Esophagus mucosa (tissue), 1 donor: ENCODE data around the gene CCN2. TPM values are rescaled to one million over a fixed set of nuclear protein-coding genes. Genes with fewer than 3 reads are reported as not detected.

Experiments
- ATAC-seq: fragments of 200-7000 bp; cut with Tn5 transposase; one replicate; pipeline ENCODE4 v1.9.1; 2020
- total RNA-seq: library from RNA; stranded (reverse); gene quantifications from one replicate; pipeline ENCODE4 v1.2.4, GENCODE V29; 2023
- donor health status: DM: yes; HTN: yes; CAD: no.

CCN2 gene
- total RNA-seq, 1 donor from 2014 or later = 1.8 TPM

DNA sequence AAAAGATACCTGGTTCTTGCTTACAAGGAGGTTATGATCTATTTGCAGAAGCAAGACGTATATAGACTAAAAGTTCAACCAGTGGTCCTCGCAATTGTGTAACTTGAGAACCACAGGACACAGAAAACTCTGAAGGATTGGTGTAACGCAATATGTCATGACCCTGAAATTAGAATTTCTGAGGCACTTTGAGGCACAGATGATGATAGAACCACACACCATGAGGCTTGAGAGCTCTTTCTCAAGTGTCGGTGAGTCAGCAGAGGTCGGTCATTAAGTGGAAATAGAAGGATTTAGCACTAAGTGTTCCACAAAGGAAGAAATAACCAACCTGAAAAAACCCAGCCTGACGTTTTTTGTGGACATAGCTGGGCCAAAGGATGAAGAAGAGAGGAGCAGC, 15.3 kb upstream of the CCN2 start:
- ATAC-seq = no peak

GRCh38 chr6:131963063-131963462, 11.9 kb upstream of the CCN2 start:
- ATAC-seq = no peak

DNA sequence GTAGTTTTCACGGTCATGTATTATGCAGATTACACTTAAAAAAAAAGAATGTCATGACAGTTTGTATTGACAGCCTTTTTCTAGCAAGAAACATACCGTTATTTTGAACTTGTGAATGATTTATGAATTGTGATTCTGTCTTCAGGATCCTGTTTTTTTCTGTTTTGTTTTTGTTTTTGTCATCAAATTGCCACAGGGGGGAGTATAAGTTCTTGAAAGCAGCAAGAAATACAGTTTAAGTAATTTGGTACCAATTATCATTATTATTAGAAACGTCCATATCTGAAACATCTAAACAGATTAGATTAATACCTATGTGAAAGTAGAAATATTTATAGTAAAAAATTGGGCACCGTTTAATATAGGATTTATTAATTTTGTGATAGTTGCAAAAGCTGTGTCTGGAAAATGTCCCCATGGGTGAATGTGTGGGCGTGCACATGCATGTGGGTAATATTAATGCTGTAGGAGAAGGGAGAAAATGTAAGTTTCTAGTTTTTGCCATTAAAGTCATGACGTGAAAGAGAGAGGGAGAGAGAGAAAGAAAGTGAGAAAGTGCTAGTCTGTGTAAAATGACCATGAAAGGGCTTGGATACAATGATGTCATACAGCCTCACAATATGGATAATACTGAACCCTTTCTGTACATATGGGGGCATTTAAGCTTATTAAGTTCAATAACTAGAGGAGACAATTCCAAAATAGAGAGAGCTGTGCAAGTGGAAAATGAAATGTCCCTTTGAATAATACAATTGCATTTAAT, 9.4 kb upstream of the CCN2 start:
- ATAC-seq = no peak

DNA sequence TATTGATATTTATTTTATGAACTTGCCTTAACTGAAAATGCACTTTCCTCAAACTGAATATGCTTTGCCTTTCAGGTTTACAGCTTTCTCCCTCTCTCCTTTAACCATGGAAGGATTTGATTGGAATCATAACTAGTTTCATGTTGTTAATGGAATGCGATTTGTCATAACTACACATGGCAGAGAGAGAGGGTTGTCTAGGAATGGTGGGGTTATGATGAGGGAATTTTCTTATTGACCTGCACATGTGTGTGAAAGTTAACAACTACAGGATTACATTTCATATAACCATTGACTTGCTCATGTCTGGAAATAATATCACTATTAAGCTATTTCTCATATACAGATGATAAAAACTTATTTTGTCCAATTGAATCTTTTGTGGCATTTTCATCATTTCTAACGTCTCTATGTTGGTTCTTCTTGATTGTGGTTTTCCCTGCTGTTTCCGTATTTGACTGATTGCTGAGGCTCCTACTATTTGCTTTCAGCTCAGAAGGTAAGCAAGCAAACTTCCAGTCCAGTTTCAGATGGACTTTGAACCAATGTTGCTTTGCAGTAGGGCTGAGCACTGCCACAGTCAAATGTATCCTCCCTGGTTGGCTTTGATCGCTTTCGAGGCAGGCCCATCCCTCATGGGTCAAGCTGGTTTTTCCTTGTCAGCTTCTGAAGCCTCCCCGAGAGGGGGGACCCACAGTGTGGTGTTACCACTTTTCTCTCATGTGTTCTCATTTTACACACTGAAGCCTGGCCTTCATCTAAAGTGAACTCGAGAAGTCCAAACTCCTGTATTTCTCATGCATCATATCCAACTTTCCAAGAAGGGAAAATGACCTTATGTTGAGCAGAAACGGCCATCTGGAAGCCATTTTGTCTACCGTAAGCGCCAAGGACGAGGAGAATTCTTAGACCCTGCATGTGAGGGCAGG, 7.6 kb upstream of the CCN2 start:
- ATAC-seq = no peak

GRCh38 chr6:131958095-131958494, 6.9 kb upstream of the CCN2 start:
- no peak for ATAC-seq

GRCh38 chr6:131955876-131956275, 4.7 kb upstream of the CCN2 start:
- ATAC-seq = no peak

DNA sequence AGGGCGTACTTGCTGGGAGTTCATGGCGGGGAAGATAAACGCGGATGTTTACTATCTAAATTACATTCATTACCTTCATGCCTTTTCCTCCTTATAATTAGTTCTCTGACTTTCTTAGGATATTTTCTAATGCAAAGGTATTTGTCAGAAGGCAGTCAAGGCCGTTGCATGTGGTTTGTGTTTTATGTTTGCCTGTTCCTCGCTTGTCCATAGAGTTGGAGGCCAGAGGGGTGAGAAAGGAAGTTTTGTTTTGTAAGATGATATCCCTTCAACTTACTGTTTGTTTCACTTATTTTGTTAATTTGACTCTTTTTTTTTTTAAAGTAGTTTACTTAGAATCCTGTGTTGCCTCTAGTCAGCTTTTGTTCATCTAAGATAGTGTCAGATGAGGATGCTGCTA, 4.0 kb upstream of the CCN2 start:
- ATAC-seq = no peak

GRCh38 chr6:131954775-131955107, 3.6 kb upstream of the CCN2 start:
- ATAC-seq = peak; percentile 84

DNA sequence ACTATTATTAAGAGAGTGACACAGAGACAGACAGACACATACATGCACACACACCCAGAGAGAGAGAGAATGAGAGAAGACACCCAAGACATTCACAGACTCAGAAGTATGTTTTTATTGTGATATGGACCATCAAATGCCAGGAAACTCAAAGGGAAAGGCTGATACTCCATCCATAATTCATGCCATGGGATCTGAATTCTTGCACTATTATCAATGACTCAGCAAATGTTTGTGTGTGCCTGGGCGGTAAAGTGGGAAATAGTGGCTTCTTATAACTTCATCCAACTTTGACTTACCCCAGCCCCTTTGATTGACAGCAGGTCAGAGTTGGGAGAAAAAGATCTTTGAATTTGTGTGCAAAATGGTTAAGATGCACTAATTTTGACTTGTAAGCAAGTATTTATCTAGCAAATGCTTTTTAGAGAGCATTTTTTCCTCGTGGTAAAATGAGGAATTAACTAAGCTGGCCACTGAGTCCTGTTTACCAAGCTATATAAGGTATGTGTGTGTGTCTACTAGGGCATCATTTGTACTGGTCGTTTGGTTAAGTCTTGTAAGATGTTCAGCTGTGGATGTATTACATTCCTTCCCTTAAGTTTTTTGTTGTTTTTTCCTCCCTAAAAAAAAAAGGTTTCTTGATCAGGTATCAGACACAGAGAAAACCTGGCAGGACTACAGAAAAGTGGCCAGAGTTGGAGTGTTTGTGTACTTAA, 3.0 kb upstream of the CCN2 start:
- ATAC-seq = no peak

GRCh38 chr6:131952886-131953509, 1.8 kb upstream of the CCN2 start:
- ATAC-seq = no peak

DNA sequence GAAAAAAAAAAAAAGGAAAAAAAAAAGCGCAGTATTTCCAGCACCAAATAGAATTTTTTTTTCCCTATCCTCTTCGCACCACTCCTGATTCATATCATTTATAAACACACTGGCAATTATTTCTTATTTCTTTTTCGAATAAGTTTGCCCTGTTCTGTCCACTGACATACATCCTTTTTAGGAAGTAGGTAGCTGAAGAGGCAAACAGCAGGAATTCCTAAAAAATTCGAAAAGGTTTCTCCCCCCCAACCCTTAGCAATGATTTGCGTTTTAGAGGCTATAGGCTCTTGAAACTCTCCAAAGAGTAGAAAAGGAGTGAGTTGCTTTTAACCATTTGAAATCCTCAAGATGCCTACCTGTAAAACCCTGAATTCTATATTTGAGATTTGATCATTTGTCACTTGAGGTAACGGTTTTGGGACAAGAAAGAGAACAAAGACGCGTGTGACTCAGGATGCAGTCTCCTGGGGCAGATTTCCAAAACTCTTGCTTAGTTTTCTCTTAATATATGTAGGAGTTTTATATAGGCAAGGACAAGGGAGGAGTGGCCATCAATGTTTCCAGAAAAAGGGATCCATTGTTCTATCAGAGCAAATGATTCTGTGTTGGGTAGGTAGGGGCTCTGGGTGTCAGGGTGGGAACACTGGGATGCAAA, 531 bp upstream of the CCN2 start:
- no peak for ATAC-seq

GRCh38 chr6:131949909-131950766, 1.0 kb downstream of the CCN2 start:
- ATAC-seq = peak; percentile 62

- ATAC-seq = no peak
These were observed 1.6 kb downstream of the CCN2 start for GRCh38 chr6:131949620-131949908.

GRCh38 chr6:131948692-131949619, 2.2 kb downstream of the CCN2 start:
- no peak for ATAC-seq

DNA sequence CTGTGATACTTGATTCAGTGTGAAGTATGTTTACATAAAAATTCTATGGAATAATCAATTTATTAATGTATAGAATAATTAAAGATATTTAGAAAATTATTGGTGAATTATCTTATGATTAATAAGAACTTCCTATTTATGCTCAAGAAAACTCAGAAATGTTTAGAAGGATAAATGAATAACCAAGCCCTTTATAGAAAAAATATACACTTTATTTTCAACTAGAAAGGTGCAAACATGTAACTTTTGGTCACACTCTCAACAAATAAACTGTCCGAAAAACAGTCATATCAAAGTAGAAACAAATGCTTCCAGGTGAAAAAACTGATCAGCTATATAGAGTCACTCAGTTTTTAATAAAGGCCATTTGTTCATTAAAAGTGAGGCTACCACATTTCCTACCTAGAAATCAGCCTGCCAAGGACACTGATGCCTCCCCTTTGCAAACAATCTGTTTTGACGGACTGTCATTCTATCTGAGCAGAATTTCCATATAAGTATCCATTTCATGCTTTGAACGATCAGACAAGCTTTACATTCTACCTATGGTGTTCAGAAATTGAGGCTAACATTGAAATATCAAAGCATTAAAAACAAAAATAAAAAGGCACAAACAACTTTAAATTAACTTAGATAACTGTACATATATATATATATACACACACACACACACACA, 3.0 kb downstream of the CCN2 start:
- no peak for ATAC-seq

DNA sequence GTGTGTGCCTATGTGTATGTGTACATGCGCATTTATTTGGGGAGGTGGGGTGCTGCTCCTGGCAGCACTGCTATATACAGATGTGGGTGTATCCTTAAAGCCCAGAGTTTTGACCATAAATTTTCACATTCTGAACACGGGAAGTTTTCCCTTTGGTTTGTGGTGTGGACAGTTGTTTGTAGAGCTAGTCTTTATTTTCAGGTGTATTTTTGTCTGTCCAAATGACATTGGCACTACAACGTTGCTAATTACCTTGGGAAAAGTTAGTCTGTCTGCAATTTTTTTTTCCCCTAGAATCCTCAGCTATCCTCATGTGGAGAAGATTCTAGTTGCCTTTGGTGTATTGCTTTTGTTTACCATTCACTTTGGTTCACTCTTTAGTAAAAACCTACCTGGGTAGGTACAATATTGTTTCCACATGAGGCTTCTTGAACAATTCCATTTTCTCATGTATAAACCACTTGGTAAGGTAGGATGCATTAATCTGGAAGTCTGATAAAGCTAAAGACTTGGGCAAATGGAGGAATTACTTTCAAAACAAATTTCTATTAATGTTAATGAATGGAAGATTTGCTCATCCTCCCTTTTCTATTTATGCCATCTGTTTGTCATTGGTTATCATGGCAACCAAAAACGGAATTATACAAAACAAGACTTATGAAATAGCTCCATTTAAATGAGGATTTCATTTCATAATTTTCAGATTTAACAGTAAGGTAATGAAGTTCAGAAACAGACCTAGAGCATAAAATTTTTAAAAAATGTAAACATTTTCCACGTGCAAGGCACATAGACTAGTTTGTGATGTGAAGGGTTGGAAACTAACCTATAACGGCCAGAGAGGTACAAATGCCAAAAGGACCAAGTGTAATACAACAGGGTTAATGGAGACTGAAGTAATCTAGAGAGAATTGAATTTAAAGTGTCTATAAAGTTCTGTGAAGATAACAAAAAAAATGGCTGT, 3.9 kb downstream of the CCN2 start:
- ATAC-seq = no peak

DNA sequence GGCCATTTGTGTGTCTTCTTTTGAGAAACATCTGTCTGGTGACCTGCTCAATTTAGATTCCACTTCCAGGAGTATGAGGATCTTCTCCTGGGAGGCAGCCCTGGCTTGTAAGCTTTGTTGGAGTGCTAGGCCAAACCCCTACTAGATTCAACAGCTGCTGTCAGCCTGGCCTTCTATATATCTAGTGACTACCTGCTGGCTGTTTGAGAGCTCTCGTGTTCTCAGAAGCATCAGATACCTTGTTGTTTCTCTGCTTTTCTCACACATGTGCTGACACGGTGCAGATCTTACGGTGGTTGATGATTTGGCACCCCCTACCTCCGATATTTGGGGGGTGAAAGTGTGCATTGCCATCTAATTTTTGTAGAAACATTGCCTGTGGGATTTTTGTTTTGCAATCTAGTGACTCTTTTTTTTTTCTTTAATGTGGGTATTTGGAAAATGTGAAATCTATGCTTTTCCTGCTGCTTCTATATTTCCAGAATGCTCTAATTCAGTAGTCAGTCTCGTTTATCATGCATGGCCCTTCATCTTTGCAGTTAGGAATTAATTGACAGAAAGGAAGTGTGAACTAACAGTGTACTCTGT, 4.7 kb downstream of the CCN2 start:
- ATAC-seq = no peak

DNA sequence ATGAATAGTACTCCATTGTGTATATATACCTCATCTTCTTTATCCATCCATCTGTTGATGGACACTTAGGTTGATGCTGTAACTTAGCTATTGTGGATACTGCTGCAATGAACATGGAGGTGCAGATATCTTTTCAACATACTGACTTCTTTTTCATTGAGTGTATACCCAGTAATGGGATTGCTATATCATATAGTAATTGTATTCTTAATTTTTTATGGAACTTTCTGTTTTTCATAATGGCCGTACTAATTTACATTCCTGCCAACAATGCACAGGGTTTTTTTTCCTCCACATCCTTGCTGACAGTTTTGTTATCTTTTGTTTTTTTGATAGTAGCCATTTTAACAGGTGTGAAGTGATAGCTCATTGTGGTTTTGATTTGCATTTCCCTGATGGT, 5.2 kb downstream of the CCN2 start:
- ATAC-seq = no peak
